ENCODE data around the gene SYVN1.

DNA sequence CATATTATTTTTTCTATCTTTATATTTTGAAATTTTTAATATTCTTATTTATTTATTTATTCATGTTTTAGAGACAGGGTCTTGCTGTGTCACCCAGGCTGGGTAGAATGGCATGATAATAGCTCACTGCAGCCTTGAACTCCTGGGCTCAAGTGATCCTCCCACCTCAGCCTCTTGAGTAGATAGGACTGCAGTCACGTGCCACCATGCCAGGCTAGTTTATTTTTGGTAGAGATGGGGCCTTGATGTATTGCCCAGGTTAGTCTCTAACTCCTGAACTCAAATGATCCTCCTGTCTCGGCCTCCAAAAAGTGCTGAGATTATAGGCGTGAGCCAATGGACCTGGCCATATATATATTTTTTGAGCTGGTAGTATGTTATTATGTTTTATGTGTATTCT, 33.3 kb upstream of the SYVN1 start:
- TF ChIP-seq, protein P1, sequence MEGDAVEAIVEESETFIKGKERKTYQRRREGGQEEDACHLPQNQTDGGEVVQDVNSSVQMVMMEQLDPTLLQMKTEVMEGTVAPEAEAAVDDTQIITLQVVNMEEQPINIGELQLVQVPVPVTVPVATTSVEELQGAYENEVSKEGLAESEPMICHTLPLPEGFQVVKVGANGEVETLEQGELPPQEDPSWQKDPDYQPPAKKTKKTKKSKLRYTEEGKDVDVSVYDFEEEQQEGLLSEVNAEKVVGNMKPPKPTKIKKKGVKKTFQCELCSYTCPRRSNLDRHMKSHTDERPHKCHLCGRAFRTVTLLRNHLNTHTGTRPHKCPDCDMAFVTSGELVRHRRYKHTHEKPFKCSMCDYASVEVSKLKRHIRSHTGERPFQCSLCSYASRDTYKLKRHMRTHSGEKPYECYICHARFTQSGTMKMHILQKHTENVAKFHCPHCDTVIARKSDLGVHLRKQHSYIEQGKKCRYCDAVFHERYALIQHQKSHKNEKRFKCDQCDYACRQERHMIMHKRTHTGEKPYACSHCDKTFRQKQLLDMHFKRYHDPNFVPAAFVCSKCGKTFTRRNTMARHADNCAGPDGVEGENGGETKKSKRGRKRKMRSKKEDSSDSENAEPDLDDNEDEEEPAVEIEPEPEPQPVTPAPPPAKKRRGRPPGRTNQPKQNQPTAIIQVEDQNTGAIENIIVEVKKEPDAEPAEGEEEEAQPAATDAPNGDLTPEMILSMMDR (IDR thresholded peaks at IDR 0.05): no peak
- TF ChIP-seq POLR2A (IDR thresholded peaks at IDR 0.05): no peak

Measured in esophagus squamous epithelium (tissue), 4 donors.